Trophoblast cell (in vitro differentiated cells and primary cell): ENCODE results near the gene SPATS2L.

Experiments used
- DNase-seq, 2 donors: peaks; one replicate each; pipeline ENCODE4 v3.0.0-alpha.2; 2016
- H2AFZ ChIP-seq: 2 replicates; pipeline ENCODE4 v1.6.1; 2013; ENCODE audit warnings: low read length, moderate library complexity, mild to moderate bottlenecking; ENCODE audit not compliant: insufficient read depth, poor library complexity
- H2AK5ac ChIP-seq: 2 replicates; pipeline ENCODE4 v1.6.1; 2013; ENCODE audit warnings: mild to moderate bottlenecking, low read length
- H2BK120ac ChIP-seq: 2 replicates; pipeline ENCODE4 v1.6.1; 2013; ENCODE audit warnings: low read length, mild to moderate bottlenecking, moderate library complexity; ENCODE audit not compliant: insufficient read depth, poor library complexity
- H2BK12ac ChIP-seq: 2 replicates; pipeline ENCODE4 v1.6.1; 2013; ENCODE audit warnings: mild to moderate bottlenecking, low read length, moderate library complexity
- H2BK5ac ChIP-seq: 2 replicates; pipeline ENCODE4 v1.6.1; 2013; ENCODE audit warnings: low read length, low read depth, moderate library complexity, mild to moderate bottlenecking; ENCODE audit not compliant: poor library complexity
- H3K14ac ChIP-seq: 2 replicates; pipeline ENCODE4 v1.6.1; 2013; ENCODE audit warnings: mild to moderate bottlenecking, low read length
- H3K18ac ChIP-seq: 2 replicates; pipeline ENCODE4 v1.6.1; 2013; ENCODE audit warnings: mild to moderate bottlenecking, low read length
- H3K23ac ChIP-seq: 2 replicates; pipeline ENCODE4 v1.6.1; 2013; ENCODE audit warnings: low read length
- H3K27ac ChIP-seq: 2 replicates; pipeline ENCODE4 v1.5.1; 2013; ENCODE audit warnings: low read depth, mild to moderate bottlenecking, inconsistent platforms, low read length, moderate library complexity
- H3K27me3 ChIP-seq: 2 replicates; pipeline ENCODE4 v1.6.1; 2013; ENCODE audit warnings: inconsistent platforms, mild to moderate bottlenecking, low read length, moderate library complexity; ENCODE audit not compliant: insufficient read depth
- H3K36me3 ChIP-seq, 2 experiments: 1 replicate in 1 of 2; 2 replicates in 1 of 2; pipeline ENCODE4 v1.6.1; 2013; ENCODE audit warnings: low read length in 2 of 2, mild to moderate bottlenecking in 2 of 2, moderate library complexity in 1 of 2; ENCODE audit not compliant: insufficient read depth in 2 of 2, control insufficient read depth in 1 of 2
- H3K4ac ChIP-seq: 2 replicates; pipeline ENCODE4 v1.6.1; 2013; ENCODE audit warnings: low read depth, mild to moderate bottlenecking, low read length, moderate library complexity
- H3K4me1 ChIP-seq, 2 experiments: 1 replicate in 1 of 2; 2 replicates in 1 of 2; pipeline ENCODE4 v1.6.1; 2013; ENCODE audit warnings: low read length in 2 of 2, mild to moderate bottlenecking in 2 of 2, moderate library complexity in 1 of 2; ENCODE audit not compliant: insufficient read depth in 2 of 2, control insufficient read depth in 1 of 2
- H3K4me2 ChIP-seq: 2 replicates; pipeline ENCODE4 v1.6.1; 2013; ENCODE audit warnings: inconsistent platforms, mild to moderate bottlenecking, low read length, moderate library complexity
- H3K4me3 ChIP-seq: 2 replicates; pipeline ENCODE4 v1.5.1; 2013; ENCODE audit warnings: mild to moderate bottlenecking, low read depth, low read length, inconsistent platforms
- H3K79me1 ChIP-seq: one replicate; pipeline ENCODE4 v1.6.1; 2013; ENCODE audit warnings: low read length
- H3K79me2 ChIP-seq: 2 replicates; pipeline ENCODE4 v1.6.1; 2013; ENCODE audit warnings: low read length, mild to moderate bottlenecking; ENCODE audit not compliant: control insufficient read depth, insufficient read depth, poor library complexity
- H3K9ac ChIP-seq: 2 replicates; pipeline ENCODE4 v1.6.1; 2013; ENCODE audit warnings: mild to moderate bottlenecking, low read length
- H3K9me3 ChIP-seq: 2 replicates; pipeline ENCODE4 v1.6.1; 2013; ENCODE audit warnings: low read depth, mild to moderate bottlenecking, control low read depth, inconsistent platforms, low read length; ENCODE audit not compliant: insufficient read depth
- H4K12ac ChIP-seq: 2 replicates; pipeline ENCODE4 v1.6.1; 2013; ENCODE audit warnings: low read depth, mild to moderate bottlenecking, low read length, moderate library complexity
- H4K8ac ChIP-seq: 2 replicates; pipeline ENCODE4 v1.6.1; 2013; ENCODE audit warnings: low read depth, mild to moderate bottlenecking, low read length, moderate library complexity
- H4K91ac ChIP-seq: one replicate; pipeline ENCODE4 v1.6.1; 2013; ENCODE audit warnings: low read depth, mild to moderate bottlenecking, low read length, moderate library complexity
- WGBS: extraction: QIAGEN DNeasy Blood & Tissue Kit; methylation state at CpG from one replicate; pipeline ENCODE4 v1.1.7; 2013; ENCODE audit warnings: missing lambda C conversion rate; ENCODE audit not compliant: insufficient read length, insufficient coverage; ENCODE audit errors: extremely low coverage; 5-methylcytosine and 5-hydroxymethylcytosine counted together

Gene SPATS2L

GRCh38 chr2:200353120-200353519 lies 46.6 kb downstream of the SPATS2L start:
- Histone ChIP-seq H3K4me3 (no peak overlapping the region), H3K4me1 (peaks cover 28 to 35% of the 10 kb centered on the region in 2 experiments), H2BK5ac (no peak overlapping the region), H3K27ac (peak overlapping the region; percentile 95), H3K4ac (peak overlapping the region; percentile 64), H3K36me3 (peaks cover 0 to 3% of the 10 kb centered on the region in 2 experiments), H3K79me1 (peaks cover 28% of the 10 kb centered on the region), H4K12ac (no peak overlapping the region), H3K79me2 (peaks cover 7% of the 10 kb centered on the region), H2BK120ac (peak overlapping the region; percentile 79), H2BK12ac (peak overlapping the region; percentile 22), H4K8ac (no peak overlapping the region), H3K23ac (no peak overlapping the region), H3K27me3 (no peaks in the 10 kb centered on the region), H3K4me2 (no peak overlapping the region), H3K9ac (no peak overlapping the region), H2AFZ (no peak overlapping the region), H4K91ac (peak overlapping the region; percentile 54), H3K9me3 (no peaks in the 10 kb centered on the region), H2AK5ac (no peak overlapping the region), H3K14ac (no peak overlapping the region), H3K18ac (no peak overlapping the region)
- DNase-seq, result peak in 1 of 2 donors; percentile 15
- no CpG with 5 or more reads among the region's 3 CpGs for WGBS

GRCh38 chr2:200353874-200354273 lies 47.4 kb downstream of the SPATS2L start:
- Histone ChIP-seq H3K79me1 (peaks cover 31% of the 10 kb centered on the region), H2BK12ac (no peak overlapping the region), H4K8ac (peak overlapping the region; percentile 14), H3K36me3 (peaks cover 0 to 3% of the 10 kb centered on the region in 2 experiments), H4K12ac (no peak overlapping the region), H3K4me1 (peaks cover 28 to 37% of the 10 kb centered on the region in 2 experiments), H3K4me3 (no peak overlapping the region), H4K91ac (peak overlapping the region; percentile 41), H3K4ac (peak overlapping the region; percentile 43), H2BK5ac (no peak overlapping the region), H3K14ac (peak overlapping the region; percentile 52), H3K9me3 (no peaks in the 10 kb centered on the region), H2BK120ac (no peak overlapping the region), H3K79me2 (peaks cover 7% of the 10 kb centered on the region), H2AFZ (no peak overlapping the region), H3K18ac (no peak overlapping the region), H3K23ac (no peak overlapping the region), H3K27me3 (no peaks in the 10 kb centered on the region), H3K9ac (no peak overlapping the region), H3K27ac (no peak overlapping the region), H3K4me2 (no peak overlapping the region), H2AK5ac (no peak overlapping the region)
- WGBS, result no CpG with 5 or more reads among the region's 2 CpGs
- DNase-seq, result no peak

GRCh38 chr2:200354833-200355751 lies 48.6 kb downstream of the SPATS2L start:
- H3K23ac ChIP-seq, result no peak overlapping the region
- no peak overlapping the region for H2AFZ ChIP-seq
- no CpG with 5 or more reads among the region's 11 CpGs for WGBS
- peak overlapping the region; percentile 92 for H3K14ac ChIP-seq
- H3K27me3 ChIP-seq, result no peaks in the 10 kb centered on the region
- H3K9ac ChIP-seq, result no peak overlapping the region
- DNase-seq, result peak; percentile 7 to 65
- H3K27ac ChIP-seq, result peak overlapping the region; percentile 85
- H3K79me2 ChIP-seq, result peaks cover 9% of the 10 kb centered on the region
- H3K36me3 ChIP-seq, result no peaks in the 10 kb centered on the region
- H4K12ac ChIP-seq, result no peak overlapping the region
- no peaks in the 10 kb centered on the region for H3K9me3 ChIP-seq
- H2BK12ac ChIP-seq, result peak overlapping the region; percentile 69
- H2AK5ac ChIP-seq, result peak overlapping the region; percentile 92
- peak overlapping the region; percentile 56 for H3K4me2 ChIP-seq
- peak overlapping the region; percentile 92 for H4K91ac ChIP-seq
- peak overlapping the region; percentile 86 for H3K4ac ChIP-seq
- H4K8ac ChIP-seq, result peak overlapping the region; percentile 66
- H3K18ac ChIP-seq, result peak overlapping the region; percentile 91
- H2BK120ac ChIP-seq, result peak overlapping the region; percentile 98
- H3K79me1 ChIP-seq, result peaks cover 29% of the 10 kb centered on the region
- H3K4me1 ChIP-seq, result peaks cover 21 to 29% of the 10 kb centered on the region in 2 experiments
- peak overlapping the region; percentile 89 for H2BK5ac ChIP-seq
- no peak overlapping the region for H3K4me3 ChIP-seq

GRCh38 chr2:200356321-200356720 lies 49.8 kb downstream of the SPATS2L start:
- Histone ChIP-seq H3K9me3 (no peaks in the 10 kb centered on the region), H2BK120ac (no peak overlapping the region), H4K91ac (no peak overlapping the region), H3K4me1 (peaks cover 18 to 26% of the 10 kb centered on the region in 2 experiments), H3K9ac (no peak overlapping the region), H3K4ac (no peak overlapping the region), H3K14ac (no peak overlapping the region), H3K27ac (peak overlapping the region; percentile 95), H3K27me3 (no peaks in the 10 kb centered on the region), H3K18ac (no peak overlapping the region), H2BK5ac (peak overlapping the region; percentile 98), H2AK5ac (no peak overlapping the region), H3K79me2 (peaks cover 9% of the 10 kb centered on the region), H3K36me3 (no peaks in the 10 kb centered on the region), H3K4me2 (no peak overlapping the region), H4K8ac (no peak overlapping the region), H2BK12ac (no peak overlapping the region), H3K23ac (no peak overlapping the region), H4K12ac (no peak overlapping the region), H3K4me3 (no peak overlapping the region), H3K79me1 (peaks cover 25% of the 10 kb centered on the region), H2AFZ (no peak overlapping the region)
- no CpG with 5 or more reads among the region's 1 CpG for WGBS
- no peak for DNase-seq
